ENCODE data around the gene CCDC110. TPM values are rescaled to one million over a fixed set of nuclear protein-coding genes. Genes with fewer than 3 reads are reported as not detected.
"Not testable (repeated sequence)": the region's sequence is repeated elsewhere in the genome, so short reads cannot be mapped to it uniquely, and the experiment has no call there.

CCDC110 gene
- 0.19 TPM for total RNA-seq
- long read RNA-seq, result 0 reads

GRCh38 chr4:185471235-185472102 lies at the start of gene CCDC110:
Gene CCDC110 (minus strand): TSS chr4:185471733. CDS start chr4:185471683, 50 bp downstream.
- DNase-seq (ENCODE audit: low spot score), result peak; percentile 96

GRCh38 chr4:185520119-185520518 lies 48.6 kb upstream of the CCDC110 start:
- no peak for DNase-seq (ENCODE audit: low spot score)

- no peak for DNase-seq (ENCODE audit: low spot score)
These were observed 47.0 kb upstream of the CCDC110 start for GRCh38 chr4:185518494-185518893.

GRCh38 chr4:185518069-185518468 lies 46.5 kb upstream of the CCDC110 start:
- no peak for DNase-seq (ENCODE audit: low spot score)

- no peak for DNase-seq (ENCODE audit: low spot score)
These were observed 43.7 kb upstream of the CCDC110 start for GRCh38 chr4:185515248-185515647.

GRCh38 chr4:185514182-185514697 lies 42.7 kb upstream of the CCDC110 start:
- no peak for DNase-seq (ENCODE audit: low spot score)

- no peak for DNase-seq (ENCODE audit: low spot score)
These were observed 42.1 kb upstream of the CCDC110 start for GRCh38 chr4:185513489-185514181.

- DNase-seq (ENCODE audit: low spot score), result no peak
These were observed 41.0 kb upstream of the CCDC110 start for GRCh38 chr4:185512516-185512915.

GRCh38 chr4:185511243-185511642 lies 39.7 kb upstream of the CCDC110 start:
- not testable (repeated sequence) for DNase-seq (ENCODE audit: low spot score)

- DNase-seq (ENCODE audit: low spot score), result no peak
These were observed 39.3 kb upstream of the CCDC110 start for GRCh38 chr4:185510806-185511205.

- DNase-seq (ENCODE audit: low spot score), result no peak
These were observed 36.6 kb upstream of the CCDC110 start for GRCh38 chr4:185508181-185508580.

GRCh38 chr4:185506422-185506821 lies 34.9 kb upstream of the CCDC110 start:
- no peak for DNase-seq (ENCODE audit: low spot score)

GRCh38 chr4:185504098-185505047 lies 32.8 kb upstream of the CCDC110 start:
- no peak for DNase-seq (ENCODE audit: low spot score)

- DNase-seq (ENCODE audit: low spot score), result no peak
These were observed 30.9 kb upstream of the CCDC110 start for GRCh38 chr4:185502386-185502785.

GRCh38 chr4:185500576-185500975 lies 29.0 kb upstream of the CCDC110 start:
- DNase-seq (ENCODE audit: low spot score), result no peak

GRCh38 chr4:185500035-185500434 lies 28.5 kb upstream of the CCDC110 start:
- no peak for DNase-seq (ENCODE audit: low spot score)

GRCh38 chr4:185488650-185489049 lies 17.1 kb upstream of the CCDC110 start:
- DNase-seq (ENCODE audit: low spot score), result no peak

GRCh38 chr4:185481401-185481800 lies 9.9 kb upstream of the CCDC110 start:
- DNase-seq (ENCODE audit: low spot score), result no peak

GRCh38 chr4:185480016-185480732 lies 8.6 kb upstream of the CCDC110 start:
- no peak for DNase-seq (ENCODE audit: low spot score)

GRCh38 chr4:185479507-185479971 lies 8.0 kb upstream of the CCDC110 start:
- no peak for DNase-seq (ENCODE audit: low spot score)
